Measurements from ENCODE around the gene TENM4. TPM values are rescaled to one million over a fixed set of nuclear protein-coding genes. Genes with fewer than 3 reads are reported as not detected.
"Not testable (repeated sequence)": the region's sequence is repeated elsewhere in the genome, so short reads cannot be mapped to it uniquely, and the experiment has no call there.

TENM4 gene
- total RNA-seq, 2 experiments from 2014 or later, result not detected

GRCh38 chr11:78991681-78992080 is 449.1 kb downstream of the TENM4 start:
- H3K4me1 Mint-ChIP-seq, result no peaks in the 10 kb centered on the region
- H3K27me3 Mint-ChIP-seq, result peaks cover 23% of the 10 kb centered on the region
- H3K36me3 Mint-ChIP-seq, result no peaks in the 10 kb centered on the region
- no peak overlapping the region for H3K27ac Mint-ChIP-seq
- peaks cover 3% of the 10 kb centered on the region for H3K9me3 Mint-ChIP-seq
- no peak for DNase-seq
- no peak overlapping the region for H3K4me3 Mint-ChIP-seq

GRCh38 chr11:78990261-78990660 is 450.6 kb downstream of the TENM4 start:
- Mint-ChIP-seq H3K4me1 (no peaks in the 10 kb centered on the region), H3K27ac (no peak overlapping the region), H3K9me3 (peaks cover 3% of the 10 kb centered on the region), H3K36me3 (no peaks in the 10 kb centered on the region), H3K27me3 (peaks cover 20% of the 10 kb centered on the region), H3K4me3 (no peak overlapping the region)
- DNase-seq, result no peak

- no peak overlapping the region for H3K27ac Mint-ChIP-seq
- no peak for DNase-seq
- H3K9me3 Mint-ChIP-seq, result no peaks in the 10 kb centered on the region
- no peaks in the 10 kb centered on the region for H3K4me1 Mint-ChIP-seq
- H3K4me3 Mint-ChIP-seq, result no peak overlapping the region
- H3K27me3 Mint-ChIP-seq, result peaks cover 7% of the 10 kb centered on the region
- no peaks in the 10 kb centered on the region for H3K36me3 Mint-ChIP-seq
Measured at GRCh38 chr11:78987748-78988147, 453.1 kb downstream of the TENM4 start.

- no peaks in the 10 kb centered on the region for H3K36me3 Mint-ChIP-seq
- H3K9me3 Mint-ChIP-seq, result no peaks in the 10 kb centered on the region
- no peak for DNase-seq
- peaks cover 7% of the 10 kb centered on the region for H3K27me3 Mint-ChIP-seq
- no peak overlapping the region for H3K27ac Mint-ChIP-seq
- H3K4me3 Mint-ChIP-seq, result no peak overlapping the region
- H3K4me1 Mint-ChIP-seq, result no peaks in the 10 kb centered on the region
Measured at GRCh38 chr11:78986305-78986704, 454.5 kb downstream of the TENM4 start.

GRCh38 chr11:78985663-78986062 is 455.2 kb downstream of the TENM4 start:
- DNase-seq, result no peak
- Mint-ChIP-seq H3K4me1 (no peaks in the 10 kb centered on the region), H3K9me3 (no peaks in the 10 kb centered on the region), H3K27ac (no peak overlapping the region), H3K36me3 (no peaks in the 10 kb centered on the region), H3K27me3 (peaks cover 7% of the 10 kb centered on the region), H3K4me3 (no peak overlapping the region)

GRCh38 chr11:78982473-78982872 is 458.4 kb downstream of the TENM4 start:
- H3K27me3 Mint-ChIP-seq, result peaks cover 7% of the 10 kb centered on the region
- no peak overlapping the region for H3K27ac Mint-ChIP-seq
- DNase-seq, result no peak
- H3K36me3 Mint-ChIP-seq, result no peaks in the 10 kb centered on the region
- H3K4me1 Mint-ChIP-seq, result no peaks in the 10 kb centered on the region
- H3K9me3 Mint-ChIP-seq, result no peaks in the 10 kb centered on the region
- H3K4me3 Mint-ChIP-seq, result no peak overlapping the region

- Mint-ChIP-seq H3K36me3 (no peaks in the 10 kb centered on the region), H3K4me3 (no peak overlapping the region), H3K27me3 (no peaks in the 10 kb centered on the region), H3K9me3 (no peaks in the 10 kb centered on the region), H3K4me1 (no peaks in the 10 kb centered on the region), H3K27ac (no peak overlapping the region)
- no peak for DNase-seq
Measured at GRCh38 chr11:78981153-78981552, 459.7 kb downstream of the TENM4 start.

- H3K9me3 Mint-ChIP-seq, result no peaks in the 10 kb centered on the region
- no peak overlapping the region for H3K4me3 Mint-ChIP-seq
- H3K27me3 Mint-ChIP-seq, result peaks cover 6% of the 10 kb centered on the region
- no peaks in the 10 kb centered on the region for H3K4me1 Mint-ChIP-seq
- H3K36me3 Mint-ChIP-seq, result no peaks in the 10 kb centered on the region
- DNase-seq, result no peak
- no peak overlapping the region for H3K27ac Mint-ChIP-seq
Measured at GRCh38 chr11:78978831-78979230, 462.0 kb downstream of the TENM4 start.

- not testable (repeated sequence) for H3K36me3 Mint-ChIP-seq, H3K27me3 Mint-ChIP-seq, H3K27ac Mint-ChIP-seq, DNase-seq, H3K4me1 Mint-ChIP-seq, H3K9me3 Mint-ChIP-seq, H3K4me3 Mint-ChIP-seq
Measured at GRCh38 chr11:78977848-78978247, 463.0 kb downstream of the TENM4 start.

- H3K36me3 Mint-ChIP-seq, result no peaks in the 10 kb centered on the region
- peaks cover 9% of the 10 kb centered on the region for H3K27me3 Mint-ChIP-seq
- no peak overlapping the region for H3K27ac Mint-ChIP-seq
- no peaks in the 10 kb centered on the region for H3K9me3 Mint-ChIP-seq
- H3K4me3 Mint-ChIP-seq, result no peak overlapping the region
- no peaks in the 10 kb centered on the region for H3K4me1 Mint-ChIP-seq
- DNase-seq, result no peak
Measured at GRCh38 chr11:78977009-78977408, 463.8 kb downstream of the TENM4 start.

GRCh38 chr11:78975081-78975480 is 465.7 kb downstream of the TENM4 start:
- H3K27me3 Mint-ChIP-seq, result peaks cover 17% of the 10 kb centered on the region
- H3K36me3 Mint-ChIP-seq, result no peaks in the 10 kb centered on the region
- H3K27ac Mint-ChIP-seq, result no peak overlapping the region
- no peak overlapping the region for H3K4me3 Mint-ChIP-seq
- H3K9me3 Mint-ChIP-seq, result no peaks in the 10 kb centered on the region
- DNase-seq, result no peak
- no peaks in the 10 kb centered on the region for H3K4me1 Mint-ChIP-seq

- H3K27ac Mint-ChIP-seq, result no peak overlapping the region
- no peak overlapping the region for H3K4me3 Mint-ChIP-seq
- peaks cover 17% of the 10 kb centered on the region for H3K27me3 Mint-ChIP-seq
- H3K36me3 Mint-ChIP-seq, result no peaks in the 10 kb centered on the region
- no peak for DNase-seq
- no peaks in the 10 kb centered on the region for H3K4me1 Mint-ChIP-seq
- no peaks in the 10 kb centered on the region for H3K9me3 Mint-ChIP-seq
Measured at GRCh38 chr11:78973876-78974275, 467.0 kb downstream of the TENM4 start.

GRCh38 chr11:78972590-78972989 is 468.2 kb downstream of the TENM4 start:
- Mint-ChIP-seq H3K4me1 (no peaks in the 10 kb centered on the region), H3K27ac (no peak overlapping the region), H3K4me3 (no peak overlapping the region), H3K9me3 (no peaks in the 10 kb centered on the region), H3K36me3 (no peaks in the 10 kb centered on the region), H3K27me3 (peaks cover 17% of the 10 kb centered on the region)
- no peak for DNase-seq

- no peaks in the 10 kb centered on the region for H3K36me3 Mint-ChIP-seq
- peaks cover 17% of the 10 kb centered on the region for H3K27me3 Mint-ChIP-seq
- no peak overlapping the region for H3K27ac Mint-ChIP-seq
- H3K4me1 Mint-ChIP-seq, result no peaks in the 10 kb centered on the region
- no peak for DNase-seq
- H3K9me3 Mint-ChIP-seq, result no peaks in the 10 kb centered on the region
- H3K4me3 Mint-ChIP-seq, result no peak overlapping the region
Measured at GRCh38 chr11:78972177-78972576, 468.7 kb downstream of the TENM4 start.

- H3K4me1 Mint-ChIP-seq, result no peaks in the 10 kb centered on the region
- H3K4me3 Mint-ChIP-seq, result no peak overlapping the region
- DNase-seq, result no peak
- peaks cover 42% of the 10 kb centered on the region for H3K27me3 Mint-ChIP-seq
- H3K9me3 Mint-ChIP-seq, result no peaks in the 10 kb centered on the region
- no peaks in the 10 kb centered on the region for H3K36me3 Mint-ChIP-seq
- no peak overlapping the region for H3K27ac Mint-ChIP-seq
Measured at GRCh38 chr11:78967811-78968210, 473.0 kb downstream of the TENM4 start.

- H3K36me3 Mint-ChIP-seq, result no peaks in the 10 kb centered on the region
- H3K27ac Mint-ChIP-seq, result no peak overlapping the region
- DNase-seq, result no peak
- no peak overlapping the region for H3K4me3 Mint-ChIP-seq
- H3K9me3 Mint-ChIP-seq, result no peaks in the 10 kb centered on the region
- H3K27me3 Mint-ChIP-seq, result peaks cover 52% of the 10 kb centered on the region
- peaks cover 4% of the 10 kb centered on the region for H3K4me1 Mint-ChIP-seq
Measured at GRCh38 chr11:78965432-78965831, 475.4 kb downstream of the TENM4 start.

Data from activated naive CD8-positive, alpha-beta T cell treated with anti-CD3 and anti-CD28 coated beads for 36 hours (primary cell).